GM12878 (cell line): ENCODE data around the gene FAM210A. TPM values are rescaled to one million over a fixed set of nuclear protein-coding genes. Genes with fewer than 3 reads are reported as not detected.

Experiments used
- ATAC-seq: fragments of 200-7000 bp; cut with Tn5 transposase; 3 replicates; pipeline ENCODE4 v1.9.1; 2020; ENCODE audit warnings: mild to moderate bottlenecking, moderate library complexity
- BruUV-seq: library from RNA; stranded (reverse); fragments of 400-500 nt; replicated peaks from 2 replicates; lab custom pipeline; 2021; lab: Mats Ljungman, UMichigan
- CTCF ChIA-PET: fragments of 300-600 bp; sonication (Branson Sonifier 250); formaldehyde crosslinking; extraction: SDS; loops from one replicate; lab custom pipeline; 2021; ENCODE audit warnings: inconsistent platforms; lab: Yijun Ruan, JAX
- POLR2A ChIA-PET: fragments of 350-600 bp; formaldehyde crosslinking; extraction: SDS; loops from one replicate; lab custom pipeline; 2021; ENCODE audit warnings: inconsistent platforms; lab: Charles Lee
- RAD21 ChIA-PET: fragments of 300-600 bp; sonication (Branson Sonifier 250); formaldehyde crosslinking; loops from one replicate; lab custom pipeline; 2023; ENCODE audit warnings: antibody characterized with exemption; ENCODE audit not compliant: unreplicated experiment; lab: Charles Lee
- SMC1A ChIA-PET: fragments of 300-600 bp; sonication (Branson Sonifier 250); formaldehyde crosslinking; loops from one replicate; lab custom pipeline; 2023; ENCODE audit not compliant: unreplicated experiment, uncharacterized antibody; lab: Charles Lee
- DNase-seq: peaks from one replicate; pipeline ENCODE4 v3.0.0-alpha.2; 2011; ENCODE audit warnings: low read depth, low spot score
- FAIRE-seq: peaks from 3 replicates; lab custom pipeline; 2011; peaks lifted over from hg19 to GRCh38; lab: Jason Lieb, UNC
- H2AFZ ChIP-seq: 2 replicates; pipeline ENCODE4 v1.6.0; 2011; ENCODE audit warnings: low read depth, low read length, control low read depth; ENCODE audit not compliant: control insufficient read depth
- H3K27ac ChIP-seq: 2 replicates; pipeline ENCODE4 v1.5.1; 2011; ENCODE audit warnings: control low read depth; ENCODE audit not compliant: control insufficient read depth, insufficient read depth
- H3K27me3 ChIP-seq, 2 experiments: replicated peaks in 1 of 2; 2 replicates each; pipeline versions ENCODE4 v1.6.0 to v1.6.1; 2011; ENCODE audit warnings: low read length in 1 of 2; ENCODE audit not compliant: control insufficient read depth in 2 of 2, insufficient read depth in 2 of 2
- H3K36me3 ChIP-seq, 2 experiments: 2 replicates each; pipeline ENCODE4 v1.5.1; 2011; ENCODE audit warnings: low read length in 1 of 2; ENCODE audit not compliant: control insufficient read depth in 2 of 2, insufficient read depth in 2 of 2
- H3K4me1 ChIP-seq: 2 replicates; pipeline ENCODE4 v1.6.1; 2011; ENCODE audit warnings: mild to moderate bottlenecking, low read length, moderate library complexity, mixed read lengths; ENCODE audit not compliant: control insufficient read depth, insufficient read depth
- H3K4me2 ChIP-seq: 2 replicates; pipeline ENCODE4 v1.6.0; 2011; ENCODE audit warnings: control low read depth; ENCODE audit not compliant: control insufficient read depth, insufficient read depth
- H3K4me3 ChIP-seq: fragments of 200-600 bp; sonication (generic); 2 replicates; pipeline ENCODE4 v1.5.1; 2016
- H3K79me2 ChIP-seq: 2 replicates; pipeline ENCODE4 v1.6.0; 2011; ENCODE audit warnings: low read length; ENCODE audit not compliant: control insufficient read depth, insufficient read depth
- H3K9ac ChIP-seq: 2 replicates; pipeline ENCODE4 v1.8.0; 2011; ENCODE audit warnings: low read length, control low read depth, mixed read lengths; ENCODE audit not compliant: control insufficient read depth, insufficient read depth
- H3K9me3 ChIP-seq: replicated peaks from 3 replicates; pipeline ENCODE4 v1.5.1; 2011; ENCODE audit warnings: mild to moderate bottlenecking, low read length; ENCODE audit not compliant: control insufficient read depth, insufficient read depth
- H4K20me1 ChIP-seq: 2 replicates; pipeline ENCODE4 v1.6.0; 2011; ENCODE audit not compliant: control insufficient read depth, insufficient read depth
- BACH1 ChIP-seq: fragments of 450-650 bp; IDR thresholded peaks from 2 replicates; pipeline ENCODE4 v1.6.1; 2017; ENCODE audit warnings: mild to moderate bottlenecking, borderline replicate concordance
- BMI1 ChIP-seq: fragments of 450-650 bp; IDR thresholded peaks from 2 replicates; pipeline ENCODE4 v1.6.1; 2016; ENCODE audit warnings: mild to moderate bottlenecking, moderate library complexity, borderline replicate concordance
- DPF2 ChIP-seq: fragments of 450-650 bp; IDR thresholded peaks from 2 replicates; pipeline ENCODE4 v1.6.1; 2017; ENCODE audit warnings: mild to moderate bottlenecking
- FOS ChIP-seq: IDR thresholded peaks from 3 replicates; pipeline ENCODE4 v1.6.1; 2011; ENCODE audit warnings: borderline replicate concordance; ENCODE audit not compliant: insufficient read length; ENCODE audit errors: extremely low read depth
- FOXK2 ChIP-seq: fragments of 450-650 bp; IDR thresholded peaks from 2 replicates; pipeline ENCODE4 v1.6.1; 2017; ENCODE audit warnings: mild to moderate bottlenecking, moderate library complexity
- GABPA ChIP-seq: IDR thresholded peaks from 2 replicates; pipeline ENCODE4 v1.6.1; 2014; ENCODE audit warnings: antibody characterized with exemption, low read depth, mild to moderate bottlenecking, inconsistent platforms
- NFIC ChIP-seq: IDR thresholded peaks from 2 replicates; pipeline ENCODE4 v1.6.1; 2012; ENCODE audit warnings: low read depth, mild to moderate bottlenecking, inconsistent platforms, low read length, moderate library complexity
- NR2F1 ChIP-seq: fragments of 450-650 bp; conservative IDR thresholded peaks from 2 replicates; pipeline ENCODE4 v1.6.1; 2017; ENCODE audit warnings: mild to moderate bottlenecking
- SREBF1 ChIP-seq: IDR thresholded peaks from 2 replicates; pipeline ENCODE4 v1.6.1; 2012; ENCODE audit warnings: mild to moderate bottlenecking, low read length
- STAT1 ChIP-seq: fragments of 450-650 bp; conservative IDR thresholded peaks from 2 replicates; pipeline ENCODE4 v1.6.1; 2014; ENCODE audit warnings: antibody characterized with exemption, mild to moderate bottlenecking
- ZNF24 ChIP-seq: fragments of 450-650 bp; IDR thresholded peaks from 2 replicates; pipeline ENCODE4 v1.6.1; 2017; ENCODE audit warnings: antibody characterized with exemption, mild to moderate bottlenecking
- ZNF622 ChIP-seq: fragments of 450-650 bp; IDR thresholded peaks from 2 replicates; pipeline ENCODE4 v1.6.1; 2017; ENCODE audit warnings: mild to moderate bottlenecking, inconsistent platforms
- WGBS: methylation state at CpG from one replicate; pipeline ENCODE4 v1.1.6; 2016; ENCODE audit warnings: low lambda C conversion rate; ENCODE audit not compliant: insufficient replicate concordance, insufficient coverage; ENCODE audit errors: missing lambda C conversion rate; 5-methylcytosine and 5-hydroxymethylcytosine counted together
- in situ Hi-C: fragments of 300-500 bp; cut with MboI; formaldehyde crosslinking; loops from 9 replicates; pipeline ENCODE4 v1.14.3; 2018; ENCODE audit warnings: mixed read lengths
- intact Hi-C: fragments of 100-400 bp; cut with micrococcal nuclease; formaldehyde crosslinking; loops from one replicate; pipeline ENCODE4 v1.14.2; 2022; ENCODE audit not compliant: unreplicated experiment
- polyA plus RNA-seq, 11 experiments: library from polyadenylated mRNA; depleted of rRNA in 4 of 11; unstranded in 6 of 11; stranded (reverse) in 5 of 11; fragments of >200 nt; fragmentation: Nextera tagmentation in 4 of 11; fragmentation: Illumina TruSeq in 1 of 11; extraction: Ambion mirVana in 4 of 11; extraction: Trizol in 1 of 11; gene quantifications; 1 replicate in 1 of 11; 2 replicates in 10 of 11; pipeline versions ENCODE4 v1.2.1 to v1.2.3, GENCODE V29; 2011 to 2016; ENCODE audit warnings: inconsistent platforms in 2 of 11, missing spikeins in 2 of 11, low read depth in 1 of 11
- total RNA-seq, 4 experiments: library from RNA; depleted of rRNA in 3 of 4; stranded (reverse); fragments of >200 nt in 3 of 4; fragmentation: Illumina TruSeq in 1 of 4; extraction: Trizol in 1 of 4; gene quantifications; 2 replicates each; pipeline versions ENCODE4 v1.2.1 to v1.2.3, GENCODE V29; 2013 to 2021
- TF ChIP-seq, protein P1 (sequence below): fragments of 450-650 bp; IDR thresholded peaks from 2 replicates; pipeline ENCODE4 v1.6.1; 2016; ENCODE audit warnings: mild to moderate bottlenecking
- TF ChIP-seq, protein P2 (sequence below): fragments of 450-650 bp; IDR thresholded peaks from 2 replicates; pipeline ENCODE4 v1.6.1; 2016; ENCODE audit warnings: mild to moderate bottlenecking
- TF ChIP-seq, protein P3 (sequence below): fragments of 450-650 bp; formaldehyde crosslinking; IDR thresholded peaks from 2 replicates; pipeline ENCODE4 v1.4.0; 2022; ENCODE audit warnings: mild to moderate bottlenecking, moderate library complexity
- TF ChIP-seq, protein P4 (sequence below): IDR thresholded peaks from 2 replicates; pipeline ENCODE4 v1.6.1; 2011; ENCODE audit warnings: low read depth, mild to moderate bottlenecking, low read length, moderate library complexity, borderline replicate concordance; ENCODE audit errors: extremely low read depth
- TF ChIP-seq, protein P5 (sequence below): fragments of 450-650 bp; IDR thresholded peaks from 2 replicates; pipeline ENCODE4 v1.6.1; 2014; ENCODE audit warnings: mild to moderate bottlenecking

Gene FAM210A
- total and polyA plus RNA-seq, 10 of the 15 experiments (the other 5 are each of a cell fraction or from before 2014, with no cell fraction given): 10.3 to 56.3 (median 17.7) TPM

DNA sequence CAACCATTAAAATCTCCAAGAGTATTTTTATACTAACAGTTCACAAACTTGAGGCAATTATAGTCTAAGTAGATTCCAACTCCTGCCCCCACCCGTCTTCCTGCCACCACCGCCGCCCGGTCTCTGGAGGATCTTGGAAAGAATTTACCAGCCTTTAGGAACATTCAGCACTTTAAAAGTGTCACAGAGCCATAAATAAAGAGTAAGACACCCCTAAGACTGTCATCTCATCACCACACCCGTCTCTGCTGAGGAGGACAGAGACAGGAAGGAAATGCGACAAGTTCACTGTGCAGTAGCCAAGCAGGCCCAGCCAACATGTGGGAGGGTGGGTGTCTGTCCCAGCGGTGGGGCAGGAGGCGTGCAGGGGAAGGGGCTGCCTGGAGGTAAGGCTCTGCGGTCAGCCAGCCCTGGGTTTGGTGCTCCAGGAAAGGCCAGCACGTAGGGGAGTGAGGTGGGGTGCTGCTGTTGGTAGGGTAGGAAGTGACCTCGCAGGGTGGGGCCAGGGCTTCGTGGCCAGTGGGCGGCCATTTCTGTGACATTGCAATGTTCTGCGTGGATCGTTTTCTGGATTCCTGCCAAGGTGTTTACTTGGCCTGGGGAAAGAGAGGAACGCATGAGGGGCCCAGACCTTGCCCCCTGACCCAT lies 111.6 kb downstream of the FAM210A start:
- intact Hi-C loops: no loop called here
- peak overlapping the region; percentile 96 for H3K4me2 ChIP-seq
- TF ChIP-seq, protein P1, sequence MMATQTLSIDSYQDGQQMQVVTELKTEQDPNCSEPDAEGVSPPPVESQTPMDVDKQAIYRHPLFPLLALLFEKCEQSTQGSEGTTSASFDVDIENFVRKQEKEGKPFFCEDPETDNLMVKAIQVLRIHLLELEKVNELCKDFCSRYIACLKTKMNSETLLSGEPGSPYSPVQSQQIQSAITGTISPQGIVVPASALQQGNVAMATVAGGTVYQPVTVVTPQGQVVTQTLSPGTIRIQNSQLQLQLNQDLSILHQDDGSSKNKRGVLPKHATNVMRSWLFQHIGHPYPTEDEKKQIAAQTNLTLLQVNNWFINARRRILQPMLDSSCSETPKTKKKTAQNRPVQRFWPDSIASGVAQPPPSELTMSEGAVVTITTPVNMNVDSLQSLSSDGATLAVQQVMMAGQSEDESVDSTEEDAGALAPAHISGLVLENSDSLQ: no peak
- TF ChIP-seq, protein P2, sequence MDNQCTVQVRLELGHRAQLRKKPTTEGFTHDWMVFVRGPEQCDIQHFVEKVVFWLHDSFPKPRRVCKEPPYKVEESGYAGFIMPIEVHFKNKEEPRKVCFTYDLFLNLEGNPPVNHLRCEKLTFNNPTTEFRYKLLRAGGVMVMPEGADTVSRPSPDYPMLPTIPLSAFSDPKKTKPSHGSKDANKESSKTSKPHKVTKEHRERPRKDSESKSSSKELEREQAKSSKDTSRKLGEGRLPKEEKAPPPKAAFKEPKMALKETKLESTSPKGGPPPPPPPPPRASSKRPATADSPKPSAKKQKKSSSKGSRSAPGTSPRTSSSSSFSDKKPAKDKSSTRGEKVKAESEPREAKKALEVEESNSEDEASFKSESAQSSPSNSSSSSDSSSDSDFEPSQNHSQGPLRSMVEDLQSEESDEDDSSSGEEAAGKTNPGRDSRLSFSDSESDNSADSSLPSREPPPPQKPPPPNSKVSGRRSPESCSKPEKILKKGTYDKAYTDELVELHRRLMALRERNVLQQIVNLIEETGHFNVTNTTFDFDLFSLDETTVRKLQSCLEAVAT: peak; percentile 54; the same call in 1 of the 2 replicates
- TF ChIP-seq, protein P3, sequence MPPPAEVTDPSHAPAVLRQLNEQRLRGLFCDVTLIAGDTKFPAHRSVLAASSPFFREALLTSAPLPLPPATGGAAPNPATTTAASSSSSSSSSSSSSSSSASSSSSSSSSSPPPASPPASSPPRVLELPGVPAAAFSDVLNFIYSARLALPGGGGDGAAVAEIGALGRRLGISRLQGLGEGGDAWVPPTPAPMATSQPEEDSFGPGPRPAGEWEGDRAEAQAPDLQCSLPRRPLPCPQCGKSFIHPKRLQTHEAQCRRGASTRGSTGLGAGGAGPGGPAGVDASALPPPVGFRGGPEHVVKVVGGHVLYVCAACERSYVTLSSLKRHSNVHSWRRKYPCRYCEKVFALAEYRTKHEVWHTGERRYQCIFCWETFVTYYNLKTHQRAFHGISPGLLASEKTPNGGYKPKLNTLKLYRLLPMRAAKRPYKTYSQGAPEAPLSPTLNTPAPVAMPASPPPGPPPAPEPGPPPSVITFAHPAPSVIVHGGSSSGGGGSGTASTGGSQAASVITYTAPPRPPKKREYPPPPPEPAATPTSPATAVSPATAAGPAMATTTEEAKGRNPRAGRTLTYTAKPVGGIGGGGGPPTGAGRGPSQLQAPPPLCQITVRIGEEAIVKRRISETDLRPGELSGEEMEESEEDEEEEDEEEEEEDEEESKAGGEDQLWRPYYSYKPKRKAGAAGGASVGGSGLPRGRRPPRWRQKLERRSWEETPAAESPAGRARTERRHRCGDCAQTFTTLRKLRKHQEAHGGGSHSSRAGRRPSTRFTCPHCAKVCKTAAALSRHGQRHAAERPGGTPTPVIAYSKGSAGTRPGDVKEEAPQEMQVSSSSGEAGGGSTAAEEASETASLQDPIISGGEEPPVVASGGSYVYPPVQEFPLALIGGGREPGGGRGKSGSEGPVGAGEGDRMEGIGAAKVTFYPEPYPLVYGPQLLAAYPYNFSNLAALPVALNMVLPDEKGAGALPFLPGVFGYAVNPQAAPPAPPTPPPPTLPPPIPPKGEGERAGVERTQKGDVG (CRISPR knock-in tag): no peak
- TF ChIP-seq ZNF622 (no peak), BMI1 (no peak), STAT1 (no peak), FOS (no peak), ZNF24 (no peak), GABPA (no peak), DPF2 (no peak; the same call in 1 of the 2 replicates), NFIC (no peak), SREBF1 (no peak), FOXK2 (no peak), BACH1 (peak; percentile 88), NR2F1 (0 out of 2 replicates have a peak, but pooled peaks have one; percentile 16)
- TF ChIP-seq, protein P4, sequence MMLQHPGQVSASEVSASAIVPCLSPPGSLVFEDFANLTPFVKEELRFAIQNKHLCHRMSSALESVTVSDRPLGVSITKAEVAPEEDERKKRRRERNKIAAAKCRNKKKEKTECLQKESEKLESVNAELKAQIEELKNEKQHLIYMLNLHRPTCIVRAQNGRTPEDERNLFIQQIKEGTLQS: no peak
- TF ChIP-seq, protein P5, sequence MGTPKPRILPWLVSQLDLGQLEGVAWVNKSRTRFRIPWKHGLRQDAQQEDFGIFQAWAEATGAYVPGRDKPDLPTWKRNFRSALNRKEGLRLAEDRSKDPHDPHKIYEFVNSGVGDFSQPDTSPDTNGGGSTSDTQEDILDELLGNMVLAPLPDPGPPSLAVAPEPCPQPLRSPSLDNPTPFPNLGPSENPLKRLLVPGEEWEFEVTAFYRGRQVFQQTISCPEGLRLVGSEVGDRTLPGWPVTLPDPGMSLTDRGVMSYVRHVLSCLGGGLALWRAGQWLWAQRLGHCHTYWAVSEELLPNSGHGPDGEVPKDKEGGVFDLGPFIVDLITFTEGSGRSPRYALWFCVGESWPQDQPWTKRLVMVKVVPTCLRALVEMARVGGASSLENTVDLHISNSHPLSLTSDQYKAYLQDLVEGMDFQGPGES: no peak

More for the DNA sequence above, 111.6 kb downstream of the FAM210A start:
- FAIRE-seq (no peak), ATAC-seq (peak; percentile 13), DNase-seq (no peak)
- 24% methylated on average over 16 of the region's 16 CpGs for WGBS
- RAD21 ChIA-PET: interaction anchor here (1.0 to 8.4 kb wide), 11 partner anchors 11 to 325 kb away, joined by 3 to 337 read pairs (median 26); partner anchors contain the start of genes FAM210A and RNMT
- Histone ChIP-seq H3K4me1 (peaks cover 58% of the 10 kb centered on the region), H3K9ac (peak overlapping the region; percentile 74), H2AFZ (peak overlapping the region; percentile 31), H4K20me1 (no peaks in the 10 kb centered on the region), H3K79me2 (peaks cover 40% of the 10 kb centered on the region), H3K9me3 (no peaks in the 10 kb centered on the region), H3K27me3 (no peaks in the 10 kb centered on the region), H3K27ac (peak overlapping the region; percentile 84), H3K36me3 (no peaks in the 10 kb centered on the region; a peak in 1 of 4 replicates), H3K4me3 (peak overlapping the region; percentile 73)
- SMC1A ChIA-PET: interaction anchor here (0.6 to 13.4 kb wide), 15 partner anchors 8 to 616 kb away, joined by 3 to 372 read pairs (median 4); no protein-coding TSS in a partner anchor
- BruUV-seq: no TSS peak
- CTCF ChIA-PET: interaction anchor here (1.4 to 13.5 kb wide), 7 partner anchors 14 to 399 kb away, joined by 4 to 235 read pairs (median 31); no protein-coding TSS in a partner anchor
- in situ Hi-C loops: loop anchor here (5.0 kb wide), 1 partner anchor 47 kb away; no protein-coding TSS in a partner anchor
- POLR2A ChIA-PET: interaction anchor here (0.8 to 10.9 kb wide), 10 partner anchors 11 to 624 kb away, joined by 3 to 175 read pairs (median 5); partner anchors contain the start of gene CEP192
